GM12864 (cell line): ENCODE measurements around the gene TM6SF1.
"Not testable (repeated sequence)": the region's sequence is repeated elsewhere in the genome, so short reads cannot be mapped to it uniquely, and the experiment has no call there.

Experiments used
- DNase-seq: peaks from one replicate; pipeline ENCODE4 v3.0.0-alpha.2; 2011; ENCODE audit warnings: low read depth
- H3K4me3 ChIP-seq: 2 replicates; pipeline ENCODE4 v1.5.1; 2011; ENCODE audit warnings: mild to moderate bottlenecking, low read depth, low read length, control low read depth
- CTCF ChIP-seq: IDR thresholded peaks from 2 replicates; pipeline ENCODE4 v1.5.1; 2011; ENCODE audit warnings: low read depth, mild to moderate bottlenecking, moderate library complexity, low read length, control low read depth, inconsistent platforms; ENCODE audit errors: missing control alignments

TM6SF1 gene

GRCh38 chr15:83066034-83066733, 41.3 kb upstream of the TM6SF1 start:
- TF ChIP-seq CTCF = no peak
- DNase-seq = no peak
- H3K4me3 ChIP-seq = peak overlapping the region; percentile 87

GRCh38 chr15:83066734-83067637, 40.5 kb upstream of the TM6SF1 start, which contains the start of gene BTBD1:
TSS of gene BTBD1 (minus strand) at chr15:83067252. CDS start at chr15:83067151, 101 bp downstream.
- TF ChIP-seq CTCF = no peak
- peak; percentile 75 for DNase-seq
- peak within 1 kb of the TSS; percentile 87 for H3K4me3 ChIP-seq

GRCh38 chr15:83067638-83067962, 39.8 kb upstream of the TM6SF1 start:
- H3K4me3 ChIP-seq = peak overlapping the region; percentile 87
- DNase-seq = no peak
- no peak for TF ChIP-seq CTCF

GRCh38 chr15:83068054-83068453, 39.4 kb upstream of the TM6SF1 start:
- no peak overlapping the region for H3K4me3 ChIP-seq
- peak; percentile 1 for TF ChIP-seq CTCF
- no peak for DNase-seq

GRCh38 chr15:83069211-83069642, 38.2 kb upstream of the TM6SF1 start:
- H3K4me3 ChIP-seq = not testable (repeated sequence)
- peak; percentile 55 for DNase-seq

- no peak for TF ChIP-seq CTCF
- no peak for DNase-seq
- no peak overlapping the region for H3K4me3 ChIP-seq
These were observed 29.8 kb upstream of the TM6SF1 start for GRCh38 chr15:83077491-83078230.

- no peak overlapping the region for H3K4me3 ChIP-seq
- DNase-seq = no peak
- no peak for TF ChIP-seq CTCF
These were observed 28.7 kb upstream of the TM6SF1 start for GRCh38 chr15:83078712-83079111.
